Testis (tissue), 3 donors: ENCODE results near the gene MSANTD7. TPM values are rescaled to one million over a fixed set of nuclear protein-coding genes. Genes with fewer than 3 reads are reported as not detected.
"Not testable (repeated sequence)": the region's sequence is repeated elsewhere in the genome, so short reads cannot be mapped to it uniquely, and the experiment has no call there.

ENCODE experiments used
- DNase-seq: peaks from one replicate; pipeline ENCODE4 v3.0.0-alpha.2; 2019
- H3K27ac ChIP-seq, 2 donors: fragments of 200-600 bp; sonication (generic); one replicate each; pipeline ENCODE4 v1.5.1; 2019
- H3K27me3 ChIP-seq: fragments of 200-600 bp; sonication (generic); one replicate; pipeline ENCODE4 v1.5.1; 2019
- H3K36me3 ChIP-seq: fragments of 200-600 bp; sonication (generic); one replicate; pipeline ENCODE4 v1.5.1; 2017; ENCODE audit warnings: low read depth; ENCODE audit errors: missing control alignments
- H3K4me1 ChIP-seq: fragments of 200-600 bp; sonication (generic); one replicate; pipeline ENCODE4 v1.5.1; 2019
- H3K4me3 ChIP-seq, 2 donors: fragments of 200-600 bp; sonication (generic); one replicate each; pipeline ENCODE4 v1.5.1; 2017 to 2019
- H3K9me3 ChIP-seq: fragments of 200-600 bp; sonication (generic); one replicate; pipeline ENCODE4 v1.5.1; 2017
- CTCF ChIP-seq, 3 experiments: fragments of 450-650 bp in 2 of 3; fragments of 200-600 bp in 1 of 3; sonication (generic) in 1 of 3; IDR thresholded peaks; one replicate each; pipeline ENCODE4 v1.5.1; 2016 to 2019; ENCODE audit warnings: antibody characterized with exemption in 3 of 3, mild to moderate bottlenecking in 2 of 3, moderate library complexity in 1 of 3
- POLR2A ChIP-seq: fragments of 450-650 bp; IDR thresholded peaks from one replicate; pipeline ENCODE4 v1.6.1; 2017; ENCODE audit warnings: antibody characterized with exemption, mild to moderate bottlenecking, moderate library complexity
- WGBS, 2 donors: methylation state at CpG; one replicate each; pipeline ENCODE4 v1.1.5; 2018; 5-methylcytosine and 5-hydroxymethylcytosine counted together
- intact Hi-C: fragments of 100-400 bp; cut with DNase I; formaldehyde crosslinking; loops from one replicate; pipeline ENCODE4 v1.15.1; 2023; ENCODE audit warnings: low total_unique reads
- polyA plus RNA-seq: library from polyadenylated mRNA; stranded (reverse); fragments of 350-450 nt; fragmentation: Illumina TruSeq; extraction: RNeasy Lipid Tissue Mini Kit (QIAGEN cat#74804); gene quantifications from one replicate; pipeline ENCODE4 v1.2.3, GENCODE V29; 2014; ENCODE audit warnings: low read depth, low replicate concordance; ENCODE audit not compliant: insufficient read depth
- total RNA-seq, 2 donors: library from RNA; depleted of rRNA; stranded (reverse); fragments of >200 nt; gene quantifications; one replicate each; pipeline ENCODE4 v1.2.3, GENCODE V29; 2016

MSANTD7 gene
- total and polyA plus RNA-seq, 3 donors from 2014 or later = 14.3 to 16.0 (median 15.3) TPM

- TF ChIP-seq POLR2A (no peak), CTCF (IDR thresholded peaks at IDR 0.05) (no peak)
- Histone ChIP-seq H3K9me3 (no peaks in the 10 kb centered on the region), H3K4me1 (no peaks in the 10 kb centered on the region), H3K36me3 (no peaks in the 10 kb centered on the region), H3K27ac (no peak overlapping the region), H3K4me3 (no peak overlapping the region), H3K27me3 (no peaks in the 10 kb centered on the region)
- 90 to 91% methylated on average over 6 of the region's 6 CpGs for WGBS, 2 donors
- no peak for DNase-seq
- intact Hi-C loops = no loop called here
Measured at GRCh38 chr10:14815681-14816080, 22.4 kb upstream of the MSANTD7 start.

DNA sequence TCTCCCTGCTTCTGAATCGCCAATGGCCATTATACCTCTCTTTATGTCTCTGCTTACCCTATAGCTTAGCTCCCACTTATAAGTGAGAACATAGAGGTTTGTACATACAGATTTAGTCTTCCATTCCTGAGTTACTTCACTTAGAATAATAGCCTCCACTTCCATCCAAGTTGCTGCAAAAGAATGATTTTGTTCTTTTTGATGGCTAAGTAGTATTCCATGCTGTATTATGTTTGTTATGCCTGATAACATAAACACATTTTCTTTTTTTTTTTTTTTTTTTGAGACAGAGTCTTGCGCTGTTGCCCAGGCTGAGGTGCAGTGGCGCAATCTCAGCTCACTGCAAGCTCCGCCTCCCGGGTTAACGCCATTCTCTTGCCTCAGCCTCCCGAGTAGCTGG lies 21.4 kb upstream of the MSANTD7 start:
- H3K4me1 ChIP-seq, H3K27ac ChIP-seq, H3K4me3 ChIP-seq, intact Hi-C loops, H3K9me3 ChIP-seq, DNase-seq, H3K27me3 ChIP-seq, H3K36me3 ChIP-seq: not testable (repeated sequence)
- 91% methylated on average over 7 of the region's 7 CpGs for WGBS, 2 donors

- intact Hi-C loops = no loop called here
- TF ChIP-seq CTCF (IDR thresholded peaks at IDR 0.05) (no peak), POLR2A (no peak)
- Histone ChIP-seq H3K27ac (no peak overlapping the region), H3K36me3 (no peaks in the 10 kb centered on the region), H3K4me1 (no peaks in the 10 kb centered on the region), H3K9me3 (no peaks in the 10 kb centered on the region), H3K27me3 (no peaks in the 10 kb centered on the region), H3K4me3 (no peak overlapping the region)
- no peak for DNase-seq
- WGBS, 2 donors = 86 to 92% methylated on average over 10 of the region's 10 CpGs
Measured at GRCh38 chr10:14820010-14820774, 17.9 kb upstream of the MSANTD7 start.

DNA sequence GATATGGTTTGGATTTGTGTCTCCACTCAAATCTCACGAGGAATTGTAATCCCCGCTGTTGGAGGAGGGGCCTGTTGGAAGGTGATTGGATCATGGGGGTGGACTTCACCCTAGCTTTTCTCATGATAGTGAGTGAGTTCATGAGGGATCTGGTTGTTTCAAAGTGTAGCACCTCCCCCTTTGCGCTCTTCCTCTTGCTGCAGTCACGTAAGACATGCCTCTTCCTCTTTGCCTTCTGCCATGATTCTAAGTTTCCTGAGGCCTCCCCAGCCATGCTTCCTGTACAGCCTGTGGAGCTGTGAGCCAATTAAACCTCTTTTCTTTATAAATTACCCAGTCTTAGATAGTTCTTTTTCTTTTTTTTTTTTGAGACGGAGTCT lies 17.3 kb upstream of the MSANTD7 start:
- Histone ChIP-seq H3K4me3 (no peak overlapping the region), H3K36me3 (no peaks in the 10 kb centered on the region), H3K27ac (no peak overlapping the region), H3K27me3 (no peaks in the 10 kb centered on the region), H3K9me3 (no peaks in the 10 kb centered on the region), H3K4me1 (no peaks in the 10 kb centered on the region)
- intact Hi-C loops = no loop called here
- no peak for DNase-seq
- TF ChIP-seq CTCF (IDR thresholded peaks at IDR 0.05) (no peak), POLR2A (no peak)
- WGBS, 2 donors = 85 to 96% methylated on average over 5 of the region's 5 CpGs

GRCh38 chr10:14821635-14822375 lies 16.3 kb upstream of the MSANTD7 start:
- Histone ChIP-seq H3K4me3 (no peak overlapping the region), H3K27me3 (no peaks in the 10 kb centered on the region), H3K27ac (no peak overlapping the region), H3K9me3 (no peaks in the 10 kb centered on the region), H3K4me1 (no peaks in the 10 kb centered on the region), H3K36me3 (no peaks in the 10 kb centered on the region)
- TF ChIP-seq CTCF (IDR thresholded peaks at IDR 0.05) = no peak
- no peak for TF ChIP-seq POLR2A
- 76 to 81% methylated on average over 6 of the region's 6 CpGs for WGBS, 2 donors
- intact Hi-C loops = no loop called here
- no peak for DNase-seq
